CD4-positive, alpha-beta T cell treated with Interleukin-15 for 4 hours (primary cell): ENCODE measurements around the gene IL11.

Experiments used
- DNase-seq: peaks from one replicate; pipeline ENCODE4 v3.0.0-alpha.2; 2020; ENCODE audit warnings: low spot score

Gene IL11

DNA sequence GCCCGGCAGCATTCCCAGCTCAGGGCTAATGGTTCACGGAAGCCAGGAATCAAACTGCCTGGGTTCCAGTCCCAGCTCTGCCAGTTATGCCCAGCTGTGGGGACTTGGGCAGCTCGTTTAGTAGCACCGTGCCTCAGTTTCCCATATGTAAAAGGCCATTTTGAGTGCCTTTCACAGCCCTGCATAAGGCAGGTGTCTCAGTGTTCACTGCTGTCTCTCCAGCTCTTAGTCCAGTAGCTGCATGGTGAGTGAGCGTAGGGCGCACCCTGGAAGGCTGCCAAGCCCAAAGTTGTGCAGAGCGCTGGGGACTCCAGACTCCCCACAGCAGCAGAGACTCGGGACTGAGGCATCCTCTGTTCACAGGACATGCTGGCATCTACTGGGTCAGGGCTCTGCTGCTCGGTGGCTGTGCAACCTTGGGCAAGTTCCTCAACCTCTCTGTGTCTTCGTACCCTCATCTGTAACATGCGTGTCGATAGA is 21.0 kb upstream of the IL11 start:
- DNase-seq: no peak

DNA sequence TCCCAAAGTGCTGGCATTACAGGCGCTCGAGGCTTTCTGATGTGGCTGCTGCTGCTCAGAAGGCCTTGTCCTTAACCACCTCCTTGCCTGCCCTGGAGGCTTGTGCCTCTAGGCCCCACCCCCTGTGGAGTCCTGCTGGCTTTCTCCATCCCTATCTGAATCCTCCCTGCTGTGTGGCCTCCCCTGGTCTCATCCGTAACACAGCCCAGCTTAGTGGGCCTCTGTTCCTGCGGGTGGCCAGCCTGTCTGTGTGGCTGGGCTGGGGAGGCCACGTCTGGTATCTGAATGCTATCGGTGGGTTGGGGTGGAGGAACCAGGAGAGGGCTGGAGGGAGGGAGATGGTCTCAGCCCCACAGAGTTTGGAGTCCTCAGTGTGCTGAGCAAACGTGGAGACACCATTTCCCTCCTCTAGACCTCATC is 20.2 kb upstream of the IL11 start:
- DNase-seq: no peak

DNA sequence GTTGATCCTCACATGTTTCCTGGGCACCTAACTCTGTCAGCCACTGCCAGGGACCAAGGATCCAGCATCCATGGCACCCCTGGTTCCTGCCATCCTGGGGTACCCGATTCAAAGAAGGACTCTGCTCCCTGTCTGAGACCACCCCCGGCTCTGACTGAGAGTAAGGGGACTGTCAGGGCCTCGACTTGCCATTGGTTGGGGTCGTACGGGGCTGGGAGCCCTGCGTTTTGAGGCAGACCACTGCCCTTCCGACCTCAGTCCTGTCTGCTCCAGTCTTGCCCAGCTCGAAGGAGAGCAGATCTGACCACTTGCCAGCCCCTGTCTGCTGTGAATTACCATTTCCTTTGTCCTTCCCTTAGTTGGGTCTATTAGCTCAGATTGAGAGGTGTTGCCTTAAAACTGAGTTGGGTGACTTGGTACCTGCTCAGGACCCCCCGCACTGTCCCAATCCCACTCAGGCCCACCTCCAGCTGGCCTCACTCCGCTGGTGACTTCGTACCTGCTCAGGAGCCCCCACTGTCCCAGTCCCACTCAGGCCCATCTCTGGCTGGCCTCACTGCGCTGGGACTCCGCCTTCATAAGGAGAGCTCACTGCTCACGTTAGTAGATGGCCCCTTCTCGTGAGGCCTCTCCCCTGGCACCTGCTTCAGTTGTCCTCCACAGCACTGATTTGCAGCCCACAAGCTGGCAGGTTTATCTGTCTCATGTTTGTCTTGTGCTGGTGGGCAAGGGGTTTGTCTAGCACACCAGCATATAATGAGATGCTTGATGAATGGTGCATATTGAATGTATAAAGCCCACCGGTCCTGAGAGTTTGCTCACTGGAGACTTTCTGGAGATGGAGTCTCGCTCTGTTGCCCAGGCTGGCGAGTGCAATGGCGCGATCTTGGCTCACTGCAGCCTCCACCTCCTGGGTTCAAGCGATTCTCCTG is 19.4 kb upstream of the IL11 start:
- DNase-seq: no peak

DNA sequence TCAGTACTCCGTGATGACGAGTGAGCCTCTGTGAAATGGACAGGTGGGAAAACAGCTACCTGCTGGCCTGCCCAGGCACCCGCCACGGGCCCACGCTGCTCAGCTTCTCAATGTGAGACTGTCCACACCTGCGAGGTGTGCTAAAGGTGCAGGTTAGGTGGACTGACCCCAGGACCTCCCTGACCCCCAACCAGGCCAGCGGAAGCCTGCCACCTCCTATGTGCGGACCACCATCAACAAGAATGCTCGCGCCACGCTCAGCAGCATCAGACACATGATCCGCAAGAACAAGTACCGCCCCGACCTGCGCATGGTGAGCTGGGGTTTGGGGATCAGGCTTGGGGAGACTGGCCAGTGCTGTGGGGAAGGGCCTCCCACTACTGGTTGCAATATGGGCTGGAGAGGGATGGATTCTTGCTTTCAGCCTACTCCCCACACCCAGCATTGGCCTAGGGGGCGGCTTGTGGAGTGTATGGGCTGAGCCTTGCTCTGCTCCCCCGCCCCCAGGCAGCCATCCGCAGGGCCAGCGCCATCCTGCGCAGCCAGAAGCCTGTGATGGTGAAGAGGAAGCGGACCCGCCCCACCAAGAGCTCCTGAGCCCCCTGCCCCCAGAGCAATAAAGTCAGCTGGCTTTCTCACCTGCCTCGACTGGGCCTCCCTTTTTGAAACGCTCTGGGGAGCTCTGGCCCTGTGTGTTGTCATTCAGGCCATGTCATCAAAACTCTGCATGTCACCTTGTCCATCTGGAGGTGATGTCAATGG is 17.7 kb upstream of the IL11 start:
- DNase-seq: no peak

- DNase-seq: no peak
Observed at GRCh38 chr19:55386493-55386971, 16.3 kb upstream of the IL11 start.

- DNase-seq: peak; percentile 99
Observed at GRCh38 chr19:55385724-55386492, 15.6 kb upstream of the IL11 start, which contains the start of gene RPL28. TSS of gene RPL28 (plus strand) at chr19:55385932. CDS start at chr19:55386358, 426 bp downstream.

GRCh38 chr19:55384920-55385723 is 14.9 kb upstream of the IL11 start:
- DNase-seq: peak; percentile 98

DNA sequence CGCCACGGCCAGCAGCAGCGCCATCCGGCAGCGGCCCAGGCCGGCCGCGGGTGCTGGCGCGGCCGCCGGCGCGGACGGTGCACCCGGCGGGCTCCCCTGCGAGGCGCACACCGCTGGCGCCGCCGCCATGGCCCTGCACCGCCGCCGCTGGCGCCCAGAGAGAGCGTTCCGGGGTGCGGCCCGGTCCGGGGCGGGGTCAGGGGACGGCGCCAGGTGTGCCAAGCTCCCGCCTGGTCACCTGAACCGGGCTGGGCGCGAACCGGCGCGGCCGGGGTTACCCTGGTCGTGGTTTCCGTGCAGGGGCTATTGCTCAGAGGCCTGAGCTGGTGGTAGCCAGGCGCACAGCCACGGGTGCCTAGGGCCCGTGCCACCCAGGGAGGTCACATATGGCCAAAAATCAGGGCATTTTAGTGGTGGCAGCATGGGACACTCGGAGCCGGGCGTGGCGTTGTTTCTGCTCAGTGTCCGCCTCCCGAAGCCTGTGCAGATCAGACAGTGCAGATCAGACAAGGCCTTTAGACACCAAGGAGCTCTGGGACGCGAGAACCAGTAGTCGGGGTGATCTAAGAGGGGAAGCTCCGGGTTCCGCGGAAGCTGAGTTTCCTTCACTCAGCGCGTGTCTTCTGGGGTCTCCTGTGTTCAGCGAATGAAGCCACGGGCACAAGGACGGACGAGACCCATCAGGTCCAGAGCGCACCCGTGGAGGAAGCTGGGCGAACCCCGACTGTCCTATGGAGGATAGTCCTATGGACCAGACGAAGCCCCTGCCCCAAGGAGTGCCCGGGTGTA is 14.1 kb upstream of the IL11 start, which contains the start of gene TMEM238:
TMEM238 (minus strand) TSS at position 162 of the 789 bp plus-strand sequence; CDS start at position 129, 33 bp downstream.
- DNase-seq: no peak

DNA sequence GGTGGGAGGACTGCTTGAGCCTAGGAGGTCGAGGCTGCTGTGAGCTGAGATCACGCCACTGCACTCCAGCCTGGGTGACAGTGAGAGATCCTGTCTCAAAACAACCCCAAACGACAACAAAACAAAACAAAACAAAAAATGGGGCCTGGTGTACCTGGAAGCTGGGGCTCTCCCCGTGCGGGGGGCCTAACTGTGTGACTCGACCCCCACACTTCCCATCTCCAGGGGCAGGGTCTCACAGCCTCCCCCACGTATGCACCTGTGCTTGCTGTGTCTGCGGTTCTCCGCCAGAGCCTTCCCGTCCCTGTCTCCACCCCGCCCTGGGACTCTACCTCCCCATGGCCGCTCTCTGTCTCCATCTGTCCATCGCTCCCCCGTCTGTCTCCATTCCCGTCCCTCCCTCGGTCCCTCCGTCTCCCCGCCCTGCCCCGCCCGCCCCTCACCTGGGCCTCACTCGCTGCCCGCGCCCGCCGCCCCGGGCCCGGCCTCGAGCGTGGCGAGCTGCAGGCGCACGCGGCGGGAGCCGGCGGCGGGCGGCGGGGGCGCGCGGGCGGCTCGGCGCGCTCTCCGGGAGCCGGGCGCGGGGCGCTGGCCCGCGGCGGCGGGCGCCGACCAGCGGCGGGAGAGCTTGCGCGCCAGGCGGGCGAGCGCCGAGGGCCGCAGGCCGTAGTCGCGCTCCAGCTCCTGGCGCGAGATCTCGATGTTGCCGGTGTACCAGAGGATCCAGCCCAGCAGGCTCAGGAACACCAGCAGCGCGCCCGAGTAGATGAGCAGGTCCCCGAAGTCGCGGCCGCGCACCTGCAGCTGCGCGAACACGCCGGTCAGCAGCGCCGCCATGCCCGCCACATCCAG is 13.2 kb upstream of the IL11 start:
- peak; percentile 41 for DNase-seq

- no peak for DNase-seq
Observed at GRCh38 chr19:55382522-55383054, 12.3 kb upstream of the IL11 start.

GRCh38 chr19:55382013-55382412 is 11.8 kb upstream of the IL11 start:
- no peak for DNase-seq

DNA sequence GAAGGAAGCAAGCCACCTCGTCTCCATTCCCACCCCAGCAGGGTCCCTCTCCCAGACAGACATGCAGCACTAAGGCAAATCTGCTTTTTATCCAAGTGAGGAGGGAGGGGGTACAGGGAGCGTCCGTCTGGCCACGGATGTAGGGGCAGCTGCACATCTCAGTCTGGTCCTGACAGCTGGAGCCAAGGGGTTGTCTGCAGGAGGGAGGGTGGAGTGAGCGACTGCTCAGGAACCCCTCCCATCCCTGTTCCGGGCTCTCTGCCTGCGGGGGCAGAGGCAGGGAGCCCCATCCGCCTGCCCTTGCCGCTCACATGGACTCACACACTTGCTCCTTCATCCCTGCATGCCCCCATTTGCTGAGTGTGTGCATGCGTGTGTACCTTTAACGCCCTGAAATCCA is 8.9 kb upstream of the IL11 start:
- no peak for DNase-seq

- no peak for DNase-seq
Observed at GRCh38 chr19:55377356-55378131, 7.3 kb upstream of the IL11 start.

GRCh38 chr19:55376241-55376933 is 6.1 kb upstream of the IL11 start, which contains the start of gene TMEM190:
TSS of gene TMEM190 (plus strand) at chr19:55376826. CDS start at chr19:55376854, 28 bp downstream.
- DNase-seq: no peak

- DNase-seq: no peak
Observed at GRCh38 chr19:55373993-55374757, 3.9 kb upstream of the IL11 start.

GRCh38 chr19:55373306-55373992 is 3.2 kb upstream of the IL11 start:
- no peak for DNase-seq
